G401 (cell line): ENCODE results near the gene OXNAD1. TPM values are rescaled to one million over a fixed set of nuclear protein-coding genes. Genes with fewer than 3 reads are reported as not detected.

Experiments
- DNase-seq: peaks from one replicate; pipeline ENCODE4 v3.0.0-alpha.2; 2015; ENCODE audit warnings: low spot score
- in situ Hi-C: cut with HindIII; loops from 2 replicates; pipeline ENCODE4 v1.10.0; 2016; ENCODE audit warnings: low sequenced_read_pairs, mixed read lengths
- total RNA-seq: library from RNA; depleted of rRNA; stranded (reverse); fragments of >200 nt; shearing (Covaris generic); gene quantifications from 2 replicates; pipeline ENCODE4 v1.2.3, GENCODE V29; 2014; rRNA removed

OXNAD1 gene
- total RNA-seq, 1 experiment from 2014 or later = 14.8 TPM

DNA sequence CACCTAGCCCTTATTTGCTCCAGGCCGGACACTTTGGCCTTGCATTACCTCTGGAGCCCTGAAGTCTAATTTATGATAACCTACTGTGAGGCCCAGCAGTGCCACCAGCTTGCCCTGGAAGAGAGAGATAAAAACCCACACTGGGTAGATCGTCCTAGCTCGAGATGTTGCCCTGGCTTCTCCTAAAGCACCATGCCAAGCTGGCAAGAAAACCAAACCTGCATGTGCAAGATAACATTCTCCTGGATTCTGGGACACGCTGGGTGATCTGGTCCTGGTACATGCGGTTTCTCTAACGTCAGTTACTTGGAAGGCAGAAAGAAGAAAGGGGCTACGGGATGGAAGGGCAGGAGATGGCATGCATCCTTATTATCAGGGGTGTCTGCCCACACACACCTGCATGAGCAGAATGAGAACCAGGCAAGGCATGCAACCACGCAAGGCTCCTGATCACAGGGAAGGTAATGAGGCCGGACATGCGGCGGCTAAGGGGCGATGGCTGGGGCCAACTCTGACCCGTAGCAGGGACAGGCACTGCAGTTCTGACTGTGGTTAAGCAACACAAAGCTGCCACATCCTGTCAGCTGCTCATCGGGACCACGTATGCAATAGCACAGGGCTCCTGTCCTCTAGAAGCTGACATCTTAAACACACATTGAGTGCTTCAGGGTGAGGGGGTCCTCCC lies 73.0 kb downstream of the OXNAD1 start:
- in situ Hi-C loops = no loop called here
- no peak for DNase-seq

GRCh38 chr3:16338999-16339398 lies 74.0 kb downstream of the OXNAD1 start:
- no peak for DNase-seq
- in situ Hi-C loops = no loop called here

- DNase-seq = no peak
- in situ Hi-C loops = no loop called here
Observed at GRCh38 chr3:16343101-16343500, 78.1 kb downstream of the OXNAD1 start.

DNA sequence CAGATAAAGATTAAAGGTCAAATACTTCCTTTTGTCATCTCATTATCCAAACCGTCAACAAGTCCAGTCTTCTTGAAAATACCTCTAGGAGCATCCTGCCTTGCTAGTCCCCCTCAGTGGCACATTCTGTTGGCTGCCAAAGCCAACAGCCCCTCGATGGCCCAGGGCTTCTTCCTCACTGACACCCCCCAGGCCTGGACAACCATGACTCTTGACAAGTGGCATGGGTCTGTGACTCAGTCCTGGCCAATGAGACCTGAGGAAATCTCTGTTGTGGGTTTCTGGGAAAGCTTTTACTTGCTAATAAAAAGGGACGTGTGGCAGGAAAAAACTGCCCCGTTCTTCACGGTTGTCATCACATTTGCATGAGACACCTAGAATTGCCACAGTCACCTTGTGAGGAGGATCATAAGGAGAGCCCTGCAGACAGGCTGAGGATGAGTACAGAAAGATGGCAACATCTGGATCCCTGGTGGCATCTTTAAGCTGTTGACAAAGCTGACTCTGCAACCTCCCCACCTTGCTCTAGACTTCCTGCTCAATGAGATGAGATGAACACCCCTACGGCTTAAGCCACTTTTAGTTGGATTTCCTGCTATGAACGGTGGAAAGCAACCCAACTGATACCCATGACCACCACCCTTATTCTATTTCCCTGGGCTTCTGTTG lies 81.5 kb downstream of the OXNAD1 start:
- in situ Hi-C loops = no loop called here
- DNase-seq = no peak

DNA sequence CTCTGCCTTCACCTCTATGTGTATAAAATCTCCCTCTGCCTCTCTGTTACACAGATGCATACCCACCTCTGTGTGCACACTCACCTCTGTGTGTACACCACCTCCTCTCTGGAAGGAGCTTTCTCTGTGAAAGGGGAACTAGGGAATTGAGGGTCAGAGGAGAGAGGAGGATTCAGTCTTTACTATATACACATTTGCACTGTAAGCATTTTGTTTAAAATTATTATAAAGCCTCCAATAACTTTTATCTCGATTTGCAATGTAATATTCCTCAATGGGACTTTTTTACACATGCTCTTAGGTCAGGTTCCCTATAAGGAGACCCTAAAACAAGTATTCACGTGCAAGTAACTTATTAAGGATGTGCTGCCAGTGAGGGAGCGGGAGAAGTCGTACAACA lies 82.5 kb downstream of the OXNAD1 start:
- in situ Hi-C loops = no loop called here
- DNase-seq = no peak

GRCh38 chr3:16349986-16350596 lies 85.1 kb downstream of the OXNAD1 start:
- DNase-seq = no peak
- in situ Hi-C loops = no loop called here

- DNase-seq = no peak
- in situ Hi-C loops = no loop called here
Observed at GRCh38 chr3:16350597-16351318, 85.7 kb downstream of the OXNAD1 start.

GRCh38 chr3:16352428-16352827 lies 87.4 kb downstream of the OXNAD1 start:
- no peak for DNase-seq
- in situ Hi-C loops = no loop called here

DNA sequence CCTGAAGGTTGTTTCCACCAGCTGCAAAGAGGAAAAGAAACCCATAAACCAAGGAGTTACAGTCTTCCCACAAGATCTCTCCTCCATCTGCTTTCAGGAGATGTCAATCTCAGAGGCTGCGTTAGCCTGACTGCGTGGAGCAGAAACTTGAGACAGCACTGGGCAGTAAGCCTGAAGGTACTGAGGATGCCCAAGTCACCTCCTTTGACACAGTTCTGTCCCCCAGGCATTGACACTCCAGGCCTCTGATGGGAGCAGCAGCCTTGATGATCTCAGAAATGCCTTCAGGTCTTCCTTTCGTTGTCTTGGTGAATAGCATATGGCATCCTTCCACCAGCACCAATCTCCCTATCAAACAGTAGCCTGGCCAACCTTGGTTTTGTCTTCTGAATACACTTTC lies 89.3 kb downstream of the OXNAD1 start:
- in situ Hi-C loops = no loop called here
- DNase-seq = no peak

Other genes with a start within 250 kb of the OXNAD1 start
- not detected in 2 replicates for gene GALNT15, start 90.5 kb upstream of the OXNAD1 start, total RNA-seq
- 14.2 and 16.5 TPM in 2 replicates for gene DPH3, start 269 bp upstream of the OXNAD1 start, total RNA-seq
- 11.6 and 21.3 TPM in 2 replicates for gene RFTN1, start 248.5 kb downstream of the OXNAD1 start, total RNA-seq